NAMALWA (cell line): ENCODE data around the gene TFPI.
"Not testable (repeated sequence)": the region's sequence is repeated elsewhere in the genome, so short reads cannot be mapped to it uniquely, and the experiment has no call there.

Experiments
- DNase-seq: peaks from one replicate; pipeline ENCODE4 v3.0.0-alpha.2; 2015; ENCODE audit warnings: low spot score

The TFPI gene

GRCh38 chr2:187552828-187553681 lies 1.2 kb downstream of the TFPI start:
- DNase-seq: no peak

- DNase-seq: no peak
Observed at GRCh38 chr2:187552381-187552780, 1.9 kb downstream of the TFPI start.

- no peak for DNase-seq
Observed at GRCh38 chr2:187550857-187551256, 3.4 kb downstream of the TFPI start.

- DNase-seq: no peak
Observed at GRCh38 chr2:187549951-187550555, 4.2 kb downstream of the TFPI start.

GRCh38 chr2:187549193-187549592 lies 5.0 kb downstream of the TFPI start:
- DNase-seq: no peak

GRCh38 chr2:187548656-187549055 lies 5.6 kb downstream of the TFPI start:
- DNase-seq: no peak

- peak; percentile 19 for DNase-seq
Observed at GRCh38 chr2:187547353-187547979, 6.8 kb downstream of the TFPI start.

GRCh38 chr2:187546762-187547333 lies 7.4 kb downstream of the TFPI start:
- no peak for DNase-seq

GRCh38 chr2:187545238-187545751 lies 8.9 kb downstream of the TFPI start:
- no peak for DNase-seq

GRCh38 chr2:187544371-187545080 lies 9.7 kb downstream of the TFPI start:
- no peak for DNase-seq

- DNase-seq: no peak
Observed at GRCh38 chr2:187543488-187543887, 10.7 kb downstream of the TFPI start.

- no peak for DNase-seq
Observed at GRCh38 chr2:187542123-187542522, 12.1 kb downstream of the TFPI start.

GRCh38 chr2:187541086-187542085 lies 12.8 kb downstream of the TFPI start:
- no peak for DNase-seq

GRCh38 chr2:187538222-187538621 lies 16.0 kb downstream of the TFPI start:
- DNase-seq: not testable (repeated sequence)

- not testable (repeated sequence) for DNase-seq
Observed at GRCh38 chr2:187535381-187535780, 18.9 kb downstream of the TFPI start.

GRCh38 chr2:187532333-187533120 lies 21.7 kb downstream of the TFPI start:
- DNase-seq: no peak

- no peak for DNase-seq
Observed at GRCh38 chr2:187529977-187530721, 24.1 kb downstream of the TFPI start.

GRCh38 chr2:187529248-187529976 lies 24.8 kb downstream of the TFPI start:
- no peak for DNase-seq
